IMR-90 (cell line): ENCODE measurements around the gene RPH3AL. TPM values are rescaled to one million over a fixed set of nuclear protein-coding genes. Genes with fewer than 3 reads are reported as not detected.
"Not testable (repeated sequence)": the region's sequence is repeated elsewhere in the genome, so short reads cannot be mapped to it uniquely, and the experiment has no call there.

Experiments
- ATAC-seq: fragments of 200-7000 bp; cut with Tn5 transposase; 2 replicates; pipeline ENCODE4 v1.9.1; 2020; ENCODE audit warnings: low read depth, mild to moderate bottlenecking, moderate library complexity
- BruUV-seq: library from RNA; stranded (reverse); fragments of 400-500 nt; replicated peaks from 2 replicates; lab custom pipeline; 2021; lab: Mats Ljungman, UMichigan
- CTCF ChIA-PET: fragments of 300-600 bp; formaldehyde crosslinking; extraction: SDS; loops from one replicate; lab custom pipeline; 2021; ENCODE audit warnings: antibody characterized with exemption; lab: Yijun Ruan, JAX
- POLR2A ChIA-PET: fragments of 300-600 bp; sonication (Branson Sonifier 250); formaldehyde crosslinking; loops from one replicate; lab custom pipeline; 2022; ENCODE audit warnings: antibody characterized with exemption; ENCODE audit not compliant: unreplicated experiment; lab: Charles Lee
- DNase-seq: peaks from one replicate; pipeline ENCODE4 v3.0.0; 2013
- H2AFZ ChIP-seq: replicated peaks from 2 replicates; pipeline ENCODE3; 2013; ENCODE audit warnings: low read length, mild to moderate bottlenecking; ENCODE audit not compliant: poor library complexity
- H2AK5ac ChIP-seq: 2 replicates; pipeline ENCODE4 v1.6.1; 2013; ENCODE audit warnings: low read depth, low read length, inconsistent platforms
- H2AK9ac ChIP-seq: replicated peaks from 2 replicates; pipeline ENCODE3; 2013; ENCODE audit warnings: mild to moderate bottlenecking, low read depth, low read length, moderate library complexity; ENCODE audit not compliant: poor library complexity
- H2BK120ac ChIP-seq: 2 replicates; pipeline ENCODE4 v1.6.1; 2013; ENCODE audit warnings: low read depth, low read length, inconsistent platforms
- H2BK15ac ChIP-seq: 3 replicates; pipeline ENCODE4 v1.6.1; 2013; ENCODE audit warnings: low read depth, low read length, inconsistent platforms
- H2BK20ac ChIP-seq: 2 replicates; pipeline ENCODE4 v1.6.1; 2013; ENCODE audit warnings: low read depth, mild to moderate bottlenecking, inconsistent platforms, low read length, moderate library complexity
- H2BK5ac ChIP-seq: 2 replicates; pipeline ENCODE4 v1.6.1; 2013; ENCODE audit warnings: mild to moderate bottlenecking, low read depth, low read length, inconsistent platforms; ENCODE audit not compliant: poor library complexity, severe bottlenecking
- H3K14ac ChIP-seq: replicated peaks from 2 replicates; pipeline ENCODE4 v1.6.1; 2013; ENCODE audit warnings: low read depth, low read length, inconsistent platforms
- H3K18ac ChIP-seq: 2 replicates; pipeline ENCODE4 v1.6.1; 2013; ENCODE audit warnings: low read depth, low read length, control low read depth
- H3K23ac ChIP-seq: 2 replicates; pipeline ENCODE4 v1.6.1; 2013; ENCODE audit warnings: low read depth, low read length, inconsistent platforms
- H3K27ac ChIP-seq: 2 replicates; pipeline ENCODE4 v1.5.1; 2013; ENCODE audit warnings: mild to moderate bottlenecking, control low read depth, low read length; ENCODE audit not compliant: insufficient read depth
- H3K27me3 ChIP-seq: 2 replicates; pipeline ENCODE4 v1.6.1; 2013; ENCODE audit warnings: low read length; ENCODE audit not compliant: control insufficient read depth, insufficient read depth
- H3K36me3 ChIP-seq: 2 replicates; pipeline ENCODE4 v1.6.1; 2013; ENCODE audit warnings: low read length, mixed read lengths; ENCODE audit not compliant: control insufficient read depth, insufficient read depth
- H3K4ac ChIP-seq: 2 replicates; pipeline ENCODE4 v1.6.1; 2013; ENCODE audit warnings: low read depth, low read length, inconsistent platforms
- H3K4me1 ChIP-seq: 2 replicates; pipeline ENCODE4 v1.6.1; 2013; ENCODE audit warnings: low read length, mixed read lengths; ENCODE audit not compliant: control insufficient read depth, insufficient read depth
- H3K4me2 ChIP-seq: 2 replicates; pipeline ENCODE4 v1.6.1; 2013; ENCODE audit warnings: low read depth, mild to moderate bottlenecking, control low read depth, low read length, moderate library complexity
- H3K4me3 ChIP-seq: 2 replicates; pipeline ENCODE4 v1.5.1; 2013; ENCODE audit warnings: low read depth, mild to moderate bottlenecking, control low read depth, low read length, moderate library complexity; ENCODE audit not compliant: insufficient read depth
- H3K56ac ChIP-seq: 2 replicates; pipeline ENCODE4 v1.6.1; 2013; ENCODE audit warnings: low read length, inconsistent platforms; ENCODE audit not compliant: insufficient read depth; ENCODE audit errors: extremely low read depth
- H3K79me1 ChIP-seq, 2 experiments: 2 replicates each; pipeline ENCODE4 v1.6.1; 2013; ENCODE audit warnings: low read length in 2 of 2, inconsistent platforms in 1 of 2, low read depth in 1 of 2
- H3K9ac ChIP-seq: 2 replicates; pipeline ENCODE4 v1.6.1; 2013; ENCODE audit warnings: low read depth, low read length, control low read depth
- H3K9me1 ChIP-seq: 2 replicates; pipeline ENCODE4 v1.6.1; 2013; ENCODE audit warnings: low read length, inconsistent platforms; ENCODE audit not compliant: insufficient read depth
- H3K9me3 ChIP-seq: 2 replicates; pipeline ENCODE4 v1.6.1; 2013; ENCODE audit warnings: low read length; ENCODE audit not compliant: control insufficient read depth, insufficient read depth
- H4K20me1 ChIP-seq: 2 replicates; pipeline ENCODE4 v1.6.1; 2013; ENCODE audit warnings: low read length, inconsistent platforms; ENCODE audit not compliant: insufficient read depth
- H4K5ac ChIP-seq: 2 replicates; pipeline ENCODE4 v1.6.1; 2013; ENCODE audit warnings: mild to moderate bottlenecking, low read depth, low read length, control low read depth
- H4K8ac ChIP-seq, 2 experiments: 2 replicates each; pipeline ENCODE4 v1.6.1; 2013; ENCODE audit warnings: low read depth in 2 of 2, low read length in 2 of 2, control low read depth in 1 of 2, inconsistent platforms in 1 of 2
- H4K91ac ChIP-seq: 2 replicates; pipeline ENCODE4 v1.6.1; 2013; ENCODE audit warnings: low read depth, low read length, inconsistent platforms; ENCODE audit not compliant: insufficient read depth
- CEBPB ChIP-seq: IDR thresholded peaks from 2 replicates; pipeline ENCODE4 v1.6.1; 2012; ENCODE audit warnings: low read depth, low read length, improper control_type of control experiment
- RCOR1 ChIP-seq: IDR thresholded peaks from 2 replicates; pipeline ENCODE4 v1.6.1; 2012; ENCODE audit warnings: mild to moderate bottlenecking, low read length, improper control_type of control experiment; ENCODE audit not compliant: insufficient replicate concordance
- WGBS, 2 experiments: methylation state at CpG; one replicate each; pipeline versions ENCODE4 v1.1.5 to v1.1.7; 2013; ENCODE audit warnings: missing lambda C conversion rate in 2 of 2; ENCODE audit not compliant: insufficient read length in 1 of 2; ENCODE audit errors: extremely low coverage in 2 of 2; 5-methylcytosine and 5-hydroxymethylcytosine counted together
- dilution Hi-C: fragments of 300-500 bp; cut with HindIII; formaldehyde crosslinking; loops from one replicate; pipeline ENCODE4 v1.14.3; 2018; ENCODE audit warnings: low sequenced_read_pairs; ENCODE audit not compliant: unreplicated experiment
- in situ Hi-C: fragments of 300-500 bp; cut with MboI; formaldehyde crosslinking; loops from 3 replicates; pipeline ENCODE4 v1.14.3; 2019; ENCODE audit warnings: low sequenced_read_pairs, inconsistent platforms, mixed read lengths
- intact Hi-C: fragments of 100-400 bp; cut with micrococcal nuclease; formaldehyde crosslinking; loops from 2 replicates; pipeline ENCODE4 v1.10.0; 2022
- polyA plus RNA-seq, 3 experiments: library from polyadenylated mRNA; depleted of rRNA; stranded (reverse); fragments of >200 nt; gene quantifications; 2 replicates each; pipeline ENCODE4 v1.2.3, GENCODE V29; 2012; ENCODE audit warnings: low replicate concordance in 1 of 3
- total RNA-seq: library from RNA; depleted of rRNA; stranded (reverse); fragments of >200 nt; gene quantifications from 2 replicates; pipeline ENCODE4 v1.2.3, GENCODE V29; 2012

The RPH3AL gene
- total and polyA plus RNA-seq, 2 of the 4 experiments (the other 2 are of a cell fraction) = 1.8 to 2.5 TPM

DNA sequence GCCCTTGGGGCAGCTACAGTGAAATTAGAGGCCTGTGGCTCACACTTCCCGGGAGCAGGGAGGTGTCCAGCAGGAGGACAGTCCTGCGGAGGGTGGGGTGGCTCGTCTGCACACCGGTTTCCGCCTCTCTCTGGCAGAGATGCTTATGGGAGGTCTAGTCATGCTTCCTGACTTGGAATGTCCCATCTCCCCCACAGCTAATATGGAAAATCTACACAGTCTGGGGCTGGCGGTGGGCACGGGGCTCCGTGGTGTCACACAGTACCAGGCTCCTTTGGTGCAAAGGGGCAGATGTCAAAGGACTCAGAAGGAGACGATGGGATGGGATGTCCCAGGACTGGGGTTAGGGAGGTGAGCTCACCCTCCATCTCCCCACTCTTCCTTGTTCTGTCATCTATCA is 127.1 kb downstream of the RPH3AL start (continued):
- no peak for TF ChIP-seq RCOR1
- no peak for TF ChIP-seq CEBPB

DNA sequence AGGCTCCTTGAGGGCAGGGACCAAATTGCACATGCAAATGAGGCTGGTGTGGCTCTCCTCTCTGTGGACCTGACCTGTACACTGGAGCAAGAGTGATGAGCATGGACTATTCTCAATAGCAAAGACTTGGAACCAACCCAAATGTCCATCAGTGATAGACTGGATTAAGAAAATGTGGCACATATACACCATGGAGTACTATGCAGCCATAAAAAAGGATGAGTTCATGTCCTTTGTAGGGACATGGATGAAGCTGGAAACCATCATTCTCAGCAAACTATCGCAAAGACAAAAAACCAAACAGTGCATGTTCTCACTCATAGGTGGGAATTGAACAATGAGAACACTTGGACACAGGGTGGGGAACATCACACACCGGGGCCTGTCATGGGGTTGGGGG is 128.0 kb downstream of the RPH3AL start:
- H2BK20ac ChIP-seq, H3K4me2 ChIP-seq, intact Hi-C loops, H3K27me3 ChIP-seq, H2AK5ac ChIP-seq, H3K4me3 ChIP-seq, H4K8ac ChIP-seq, DNase-seq, POLR2A ChIA-PET, H3K4ac ChIP-seq, H2BK5ac ChIP-seq, H3K4me1 ChIP-seq, H3K9me3 ChIP-seq, H2BK120ac ChIP-seq, H3K23ac ChIP-seq, ATAC-seq, H3K27ac ChIP-seq, H3K18ac ChIP-seq, H3K9ac ChIP-seq, H2AFZ ChIP-seq, H4K91ac ChIP-seq, H3K79me1 ChIP-seq, CTCF ChIA-PET, H3K14ac ChIP-seq, H3K36me3 ChIP-seq, H2BK15ac ChIP-seq, dilution Hi-C loops, H3K56ac ChIP-seq, H2AK9ac ChIP-seq, BruUV-seq, in situ Hi-C loops, H4K20me1 ChIP-seq, H4K5ac ChIP-seq, H3K9me1 ChIP-seq: not testable (repeated sequence)
- no CpG with 5 or more reads among the region's 2 CpGs for WGBS, 2 experiments
